Esophagus squamous epithelium (tissue), 5 donors: ENCODE data around the gene XAGE2. TPM values are rescaled to one million over a fixed set of nuclear protein-coding genes. Genes with fewer than 3 reads are reported as not detected.

Source experiments
- DNase-seq: peaks from one replicate; lab custom pipeline; 2025; lab: John Stamatoyannopoulos, UW
- H3K27ac ChIP-seq, 4 donors: fragments of 200-600 bp; sonication (generic); one replicate each; pipeline ENCODE4 v1.5.1; 2016 to 2019; ENCODE audit warnings: mild to moderate bottlenecking in 1 of 4
- H3K27me3 ChIP-seq, 4 donors: fragments of 200-600 bp; sonication (generic); 1 replicate in 3 of 4; 2 replicates in 1 of 4; pipeline versions ENCODE4 v1.5.1 to v1.6.0; 2017 to 2021; ENCODE audit warnings: antibody characterized with exemption in 1 of 4
- H3K36me3 ChIP-seq, 3 donors: fragments of 200-600 bp; sonication (generic); one replicate each; pipeline ENCODE4 v1.5.1; 2016 to 2019
- H3K4me1 ChIP-seq, 3 donors: fragments of 200-600 bp; sonication (generic); one replicate each; pipeline ENCODE4 v1.5.1; 2017 to 2019
- H3K4me3 ChIP-seq, 4 donors: fragments of 200-600 bp; sonication (generic); 1 replicate in 3 of 4; 2 replicates in 1 of 4; pipeline ENCODE4 v1.5.1; 2016 to 2019; ENCODE audit warnings: mild to moderate bottlenecking in 2 of 4, moderate library complexity in 1 of 4
- H3K9me3 ChIP-seq, 3 donors: fragments of 200-600 bp; sonication (generic); one replicate each; pipeline ENCODE4 v1.5.1; 2016 to 2019
- POLR2A ChIP-seq, 4 donors: fragments of 450-650 bp; IDR thresholded peaks; one replicate each; pipeline ENCODE4 v1.6.1; 2017; ENCODE audit warnings: antibody characterized with exemption in 4 of 4, mild to moderate bottlenecking in 4 of 4, moderate library complexity in 3 of 4
- WGBS, 2 donors: methylation state at CpG; one replicate each; pipeline ENCODE4 v1.1.5; 2018; 5-methylcytosine and 5-hydroxymethylcytosine counted together
- intact Hi-C: fragments of 100-400 bp; cut with DNase I; formaldehyde crosslinking; loops from one replicate; pipeline ENCODE4 v1.15.0; 2022
- total RNA-seq, 4 donors: library from RNA; depleted of rRNA; stranded (reverse); fragments of >200 nt; gene quantifications; one replicate each; pipeline ENCODE4 v1.1.0, GENCODE V29; 2016
- TF ChIP-seq, protein P1 (sequence below), 6 experiments: fragments of 450-650 bp in 4 of 6; fragments of 200-600 bp in 2 of 6; sonication (generic) in 2 of 6; IDR thresholded peaks; one replicate each; pipeline ENCODE4 v1.5.1; 2016 to 2019; ENCODE audit warnings: antibody characterized with exemption in 6 of 6, mild to moderate bottlenecking in 4 of 6, moderate library complexity in 4 of 6
- donor health status: DM: yes; HTN: yes; CAD: no.

The XAGE2 gene
- total RNA-seq, 4 donors from 2014 or later = not detected

DNA sequence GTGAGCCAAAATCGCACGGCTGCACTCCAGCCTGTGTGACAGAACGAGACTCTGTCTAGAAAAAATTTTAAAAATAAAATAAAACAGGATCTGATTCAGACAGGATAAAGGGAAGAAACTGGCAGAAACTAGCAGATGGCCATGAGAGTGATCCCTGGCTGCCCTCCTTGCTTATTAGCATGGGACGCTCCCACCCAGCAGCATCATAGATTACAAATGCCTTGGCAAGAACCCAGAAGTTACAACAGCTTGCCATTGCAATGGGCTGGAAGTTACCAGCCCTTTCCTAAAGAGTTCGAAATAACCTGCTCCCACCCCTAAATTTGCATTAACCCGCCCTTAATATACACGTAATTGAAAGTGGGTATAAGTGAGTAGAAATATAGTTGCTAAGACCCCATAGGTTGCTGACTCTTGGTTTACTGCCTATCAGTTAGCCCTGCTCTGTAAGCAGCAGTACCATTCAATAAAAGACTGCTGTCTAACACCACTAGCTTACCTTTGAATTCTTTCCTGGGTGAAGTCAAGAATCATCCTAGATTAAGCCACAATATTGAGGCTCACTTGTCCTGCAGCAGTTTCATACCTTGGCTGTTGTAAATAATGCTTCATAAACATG is 9.1 kb upstream of the XAGE2 start:
- TF ChIP-seq, protein P1, sequence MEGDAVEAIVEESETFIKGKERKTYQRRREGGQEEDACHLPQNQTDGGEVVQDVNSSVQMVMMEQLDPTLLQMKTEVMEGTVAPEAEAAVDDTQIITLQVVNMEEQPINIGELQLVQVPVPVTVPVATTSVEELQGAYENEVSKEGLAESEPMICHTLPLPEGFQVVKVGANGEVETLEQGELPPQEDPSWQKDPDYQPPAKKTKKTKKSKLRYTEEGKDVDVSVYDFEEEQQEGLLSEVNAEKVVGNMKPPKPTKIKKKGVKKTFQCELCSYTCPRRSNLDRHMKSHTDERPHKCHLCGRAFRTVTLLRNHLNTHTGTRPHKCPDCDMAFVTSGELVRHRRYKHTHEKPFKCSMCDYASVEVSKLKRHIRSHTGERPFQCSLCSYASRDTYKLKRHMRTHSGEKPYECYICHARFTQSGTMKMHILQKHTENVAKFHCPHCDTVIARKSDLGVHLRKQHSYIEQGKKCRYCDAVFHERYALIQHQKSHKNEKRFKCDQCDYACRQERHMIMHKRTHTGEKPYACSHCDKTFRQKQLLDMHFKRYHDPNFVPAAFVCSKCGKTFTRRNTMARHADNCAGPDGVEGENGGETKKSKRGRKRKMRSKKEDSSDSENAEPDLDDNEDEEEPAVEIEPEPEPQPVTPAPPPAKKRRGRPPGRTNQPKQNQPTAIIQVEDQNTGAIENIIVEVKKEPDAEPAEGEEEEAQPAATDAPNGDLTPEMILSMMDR (IDR thresholded peaks at IDR 0.05) = no peak
- no peak for TF ChIP-seq POLR2A (IDR thresholded peaks at IDR 0.05)
- Histone ChIP-seq H3K27me3 (no peaks in the 10 kb centered on the region), H3K36me3 (no peaks in the 10 kb centered on the region), H3K27ac (no peak overlapping the region), H3K4me1 (no peaks in the 10 kb centered on the region), H3K9me3 (no peaks in the 10 kb centered on the region), H3K4me3 (no peak overlapping the region)
- WGBS, 2 donors = 52 to 70% methylated on average over 7 of the region's 7 CpGs
- intact Hi-C loops = no loop called here
- DNase-seq = no peak

DNA sequence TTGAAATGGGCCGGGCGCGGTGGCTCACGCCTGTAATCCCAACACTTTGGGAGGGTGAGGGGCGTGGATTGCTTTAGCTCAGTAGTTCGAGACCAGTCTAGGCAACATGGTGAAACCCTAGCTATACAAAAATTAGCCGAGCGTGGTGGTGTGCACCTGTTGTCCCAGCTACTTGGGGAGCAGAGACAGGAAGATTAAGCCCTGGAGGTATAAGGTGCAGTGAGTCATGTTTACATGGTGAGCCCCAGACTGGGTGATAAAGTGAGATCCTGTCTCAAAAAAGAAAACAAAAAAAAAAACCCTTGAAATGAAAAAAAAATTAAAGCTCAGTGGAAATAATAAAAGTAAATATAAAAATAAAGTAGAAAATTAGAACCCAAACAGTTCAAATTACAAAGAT is 6.9 kb upstream of the XAGE2 start:
- H3K9me3 ChIP-seq = no peaks in the 10 kb centered on the region
- H3K27me3 ChIP-seq = no peaks in the 10 kb centered on the region
- H3K4me1 ChIP-seq = no peaks in the 10 kb centered on the region
- intact Hi-C loops = no loop called here
- 64 to 85% methylated on average over 5 to 8 of the region's 8 CpGs for WGBS, 2 donors
- H3K4me3 ChIP-seq = no peak overlapping the region
- no peak for DNase-seq
- TF ChIP-seq, protein P1 (IDR thresholded peaks at IDR 0.05) = no peak
- no peak for TF ChIP-seq POLR2A (IDR thresholded peaks at IDR 0.05)
- H3K27ac ChIP-seq = no peak overlapping the region
- no peaks in the 10 kb centered on the region for H3K36me3 ChIP-seq

DNA sequence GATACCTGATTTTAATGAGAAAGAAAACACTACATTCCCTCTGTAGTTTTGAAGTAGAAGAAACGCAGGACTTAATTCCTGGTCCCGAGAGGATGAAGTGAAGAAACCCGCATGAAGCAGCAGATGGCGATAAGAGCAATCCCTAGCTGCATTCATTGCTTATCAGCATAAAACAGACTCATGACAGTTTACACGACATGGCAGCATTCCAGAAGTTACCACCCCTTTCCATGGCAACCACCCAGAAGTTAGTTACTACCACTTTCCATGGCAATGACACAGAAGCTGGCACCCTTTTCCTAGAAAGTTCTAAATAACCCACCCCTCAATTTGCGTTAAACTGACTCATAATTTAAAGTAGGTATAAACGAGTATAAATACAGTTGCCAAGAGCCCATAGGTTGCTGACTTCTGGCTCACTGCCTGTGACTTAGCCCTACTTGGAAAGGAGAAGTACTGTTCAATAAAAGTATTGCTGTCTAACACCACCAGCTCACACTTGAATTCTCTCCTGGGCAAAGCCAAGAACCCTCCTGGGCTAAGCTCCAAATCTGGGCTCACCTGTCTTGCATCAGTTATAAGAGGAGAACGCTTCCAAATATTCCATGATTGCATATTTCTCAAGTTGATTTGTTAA is 5.5 kb upstream of the XAGE2 start:
- Histone ChIP-seq H3K27me3 (no peaks in the 10 kb centered on the region), H3K9me3 (no peaks in the 10 kb centered on the region), H3K27ac (no peak overlapping the region), H3K36me3 (no peaks in the 10 kb centered on the region), H3K4me1 (no peaks in the 10 kb centered on the region), H3K4me3 (no peak overlapping the region)
- intact Hi-C loops = no loop called here
- TF ChIP-seq POLR2A (IDR thresholded peaks at IDR 0.05) = no peak
- TF ChIP-seq, protein P1 (IDR thresholded peaks at IDR 0.05) = no peak
- no peak for DNase-seq
- WGBS, 2 donors = 10 to 23% methylated on average over 7 to 8 of the region's 8 CpGs

DNA sequence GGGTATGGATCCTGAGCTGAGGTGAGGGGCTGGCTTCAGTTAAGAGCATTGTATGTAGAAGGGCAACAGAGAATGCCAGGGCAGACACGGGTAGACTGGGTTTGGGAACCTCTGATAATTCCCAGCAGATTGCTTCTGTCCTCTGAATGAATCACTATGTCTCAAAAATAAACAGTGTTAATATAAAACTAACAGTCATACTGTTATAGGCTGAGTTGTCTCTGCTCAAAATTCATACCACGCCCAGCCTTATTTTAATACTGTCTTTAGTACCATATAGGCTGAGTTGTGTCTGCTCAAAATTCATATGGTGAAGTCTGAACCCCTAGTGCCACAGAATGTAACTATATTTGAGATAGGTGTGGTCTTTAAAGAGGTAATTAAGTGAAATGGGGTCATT is 10.0 kb downstream of the XAGE2 start:
- 45 to 73% methylated on average over 2 of the region's 2 CpGs for WGBS, 2 donors
- H3K4me1 ChIP-seq = no peaks in the 10 kb centered on the region

DNA sequence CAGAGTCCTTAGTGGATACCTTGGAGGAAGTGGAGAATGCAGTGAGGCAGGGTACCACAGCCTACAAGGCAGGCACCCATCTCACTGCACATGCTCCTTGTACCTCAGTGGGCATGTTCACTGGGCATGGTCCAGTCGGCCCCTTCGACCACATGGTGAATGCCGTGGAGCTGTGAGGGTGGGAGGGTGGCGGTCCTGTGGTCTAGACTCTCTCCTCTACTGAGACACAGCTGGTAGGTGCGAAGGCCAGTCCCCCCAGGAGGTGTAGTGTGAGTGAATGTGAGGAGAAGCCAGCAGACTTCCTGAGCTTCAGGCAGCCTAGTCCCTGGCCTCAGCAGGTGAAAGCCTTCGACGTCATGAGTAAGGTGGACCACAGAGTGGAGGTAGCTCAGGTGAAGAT is 12.2 kb downstream of the XAGE2 start:
- H3K36me3 ChIP-seq = no peaks in the 10 kb centered on the region
- TF ChIP-seq POLR2A (IDR thresholded peaks at IDR 0.05) = no peak
- TF ChIP-seq, protein P1 (IDR thresholded peaks at IDR 0.05) = no peak
- no peak for DNase-seq
- intact Hi-C loops = no loop called here
- H3K27me3 ChIP-seq = no peaks in the 10 kb centered on the region
- no peak overlapping the region for H3K27ac ChIP-seq
- H3K4me3 ChIP-seq = no peak overlapping the region
- WGBS, 2 donors = 92% methylated on average over 2 of the region's 7 CpGs; no CpG with 5 or more reads in 1 of the 2 donors
- no peaks in the 10 kb centered on the region for H3K9me3 ChIP-seq
- no peaks in the 10 kb centered on the region for H3K4me1 ChIP-seq

More for the DNA sequence above, 10.0 kb downstream of the XAGE2 start:
- H3K36me3 ChIP-seq = no peaks in the 10 kb centered on the region
- TF ChIP-seq, protein P1 (IDR thresholded peaks at IDR 0.05) = no peak
- TF ChIP-seq POLR2A (IDR thresholded peaks at IDR 0.05) = no peak
- no peak overlapping the region for H3K4me3 ChIP-seq
- intact Hi-C loops = no loop called here
- H3K27me3 ChIP-seq = no peaks in the 10 kb centered on the region
- DNase-seq = no peak
- H3K9me3 ChIP-seq = no peaks in the 10 kb centered on the region
- no peak overlapping the region for H3K27ac ChIP-seq
